Central memory CD8-positive, alpha-beta T cell (primary cell): Measurements from ENCODE around the gene SORBS1.

Experiments used
- ATAC-seq: fragments of 150-1000 bp; cut with Tn5 transposase; replicated peaks from 2 replicates; pipeline ENCODE4 v1.10.0; 2022; ENCODE audit warnings: mild to moderate bottlenecking, moderate FRiP score, moderate number of reproducible peaks; ENCODE audit not compliant: poor library complexity, severe bottlenecking; ENCODE audit errors: extremely low read depth
- DNase-seq, 2 donors: peaks; one replicate each; pipeline ENCODE4 v3.0.0; 2021; ENCODE audit warnings: low spot score in 2 of 2
- H3K27ac Mint-ChIP-seq: one replicate; pipeline ENCODE4 v1.8.0; 2022; ENCODE audit warnings: low read depth, mild to moderate bottlenecking, moderate library complexity, mixed read lengths
- H3K27me3 Mint-ChIP-seq: one replicate; pipeline ENCODE4 v1.8.0; 2022; ENCODE audit warnings: mixed read lengths
- H3K36me3 Mint-ChIP-seq: one replicate; pipeline ENCODE4 v1.8.0; 2022; ENCODE audit warnings: mild to moderate bottlenecking, moderate library complexity, mixed read lengths; ENCODE audit not compliant: insufficient read depth
- H3K4me1 Mint-ChIP-seq: one replicate; pipeline ENCODE4 v1.8.0; 2022; ENCODE audit warnings: mixed read lengths
- H3K4me3 Mint-ChIP-seq: one replicate; pipeline ENCODE4 v1.8.0; 2022; ENCODE audit warnings: mild to moderate bottlenecking, moderate library complexity, mixed read lengths
- H3K9me3 Mint-ChIP-seq: one replicate; pipeline ENCODE4 v1.8.0; 2022; ENCODE audit warnings: mixed read lengths

The SORBS1 gene

GRCh38 chr10:95560278-95561176 lies 644 bp downstream of the SORBS1 start:
- peak; percentile 19 to 23 for DNase-seq
- peaks cover 18% of the 10 kb centered on the region for H3K27me3 Mint-ChIP-seq
- peak overlapping the region; percentile 98 for H3K4me3 Mint-ChIP-seq
- peaks cover 6% of the 10 kb centered on the region for H3K36me3 Mint-ChIP-seq
- ATAC-seq, result peak; percentile 58
- no peaks in the 10 kb centered on the region for H3K9me3 Mint-ChIP-seq
- H3K4me1 Mint-ChIP-seq, result peaks cover 15% of the 10 kb centered on the region
- H3K27ac Mint-ChIP-seq, result peak overlapping the region; percentile 78

GRCh38 chr10:95559896-95560277 lies 1.3 kb downstream of the SORBS1 start:
- Mint-ChIP-seq H3K9me3 (no peaks in the 10 kb centered on the region), H3K4me1 (peaks cover 15% of the 10 kb centered on the region), H3K27ac (no peak overlapping the region)

GRCh38 chr10:95559471-95559870 lies 1.7 kb downstream of the SORBS1 start:
- Mint-ChIP-seq H3K27ac (no peak overlapping the region), H3K9me3 (no peaks in the 10 kb centered on the region), H3K36me3 (peaks cover 8% of the 10 kb centered on the region), H3K4me1 (peaks cover 15% of the 10 kb centered on the region), H3K27me3 (peaks cover 18% of the 10 kb centered on the region), H3K4me3 (peak overlapping the region; percentile 98)
- no peak for DNase-seq
- ATAC-seq, result no peak

More at GRCh38 chr10:95559896-95560277, 1.3 kb downstream of the SORBS1 start:
- peaks cover 8% of the 10 kb centered on the region for H3K36me3 Mint-ChIP-seq
- ATAC-seq, result no peak
- peak overlapping the region; percentile 98 for H3K4me3 Mint-ChIP-seq
- DNase-seq, result no peak
- peaks cover 18% of the 10 kb centered on the region for H3K27me3 Mint-ChIP-seq

- no peak for DNase-seq
- Mint-ChIP-seq H3K27me3 (peaks cover 18% of the 10 kb centered on the region), H3K4me1 (peaks cover 15% of the 10 kb centered on the region), H3K36me3 (peaks cover 8% of the 10 kb centered on the region), H3K27ac (no peak overlapping the region), H3K4me3 (no peak overlapping the region), H3K9me3 (no peaks in the 10 kb centered on the region)
- ATAC-seq, result no peak
These were observed 2.4 kb downstream of the SORBS1 start for GRCh38 chr10:95558593-95559320.

- peaks cover 18% of the 10 kb centered on the region for H3K27me3 Mint-ChIP-seq
- DNase-seq (no peak), ATAC-seq (no peak)
- no peak overlapping the region for H3K4me3 Mint-ChIP-seq
- no peaks in the 10 kb centered on the region for H3K9me3 Mint-ChIP-seq
- no peak overlapping the region for H3K27ac Mint-ChIP-seq
- peaks cover 15% of the 10 kb centered on the region for H3K4me1 Mint-ChIP-seq
- peaks cover 8% of the 10 kb centered on the region for H3K36me3 Mint-ChIP-seq
These were observed 4.0 kb downstream of the SORBS1 start for GRCh38 chr10:95556994-95557767.

- Mint-ChIP-seq H3K27me3 (peaks cover 31% of the 10 kb centered on the region), H3K36me3 (peaks cover 4% of the 10 kb centered on the region), H3K9me3 (no peaks in the 10 kb centered on the region), H3K27ac (no peak overlapping the region), H3K4me1 (no peaks in the 10 kb centered on the region), H3K4me3 (no peak overlapping the region)
- DNase-seq (no peak), ATAC-seq (no peak)
These were observed 7.5 kb downstream of the SORBS1 start for GRCh38 chr10:95553674-95554073.

- H3K27ac Mint-ChIP-seq, result no peak overlapping the region
- no peak overlapping the region for H3K4me3 Mint-ChIP-seq
- peaks cover 24% of the 10 kb centered on the region for H3K27me3 Mint-ChIP-seq
- H3K36me3 Mint-ChIP-seq, result peaks cover 2% of the 10 kb centered on the region
- H3K9me3 Mint-ChIP-seq, result no peaks in the 10 kb centered on the region
- no peaks in the 10 kb centered on the region for H3K4me1 Mint-ChIP-seq
- ATAC-seq, result no peak
- no peak for DNase-seq
These were observed 8.4 kb downstream of the SORBS1 start for GRCh38 chr10:95552679-95553342.

GRCh38 chr10:95550073-95550672 lies 11.0 kb downstream of the SORBS1 start:
- ATAC-seq, result no peak

GRCh38 chr10:95547791-95548435 lies 13.3 kb downstream of the SORBS1 start:
- H3K9me3 Mint-ChIP-seq, result no peaks in the 10 kb centered on the region
- no peak for DNase-seq
- no peaks in the 10 kb centered on the region for H3K36me3 Mint-ChIP-seq
- H3K4me1 Mint-ChIP-seq, result no peaks in the 10 kb centered on the region
- H3K27ac Mint-ChIP-seq, result no peak overlapping the region
- H3K4me3 Mint-ChIP-seq, result no peak overlapping the region
- H3K27me3 Mint-ChIP-seq, result peaks cover 26% of the 10 kb centered on the region
- ATAC-seq, result no peak

More at GRCh38 chr10:95550073-95550672, 11.0 kb downstream of the SORBS1 start:
- no peaks in the 10 kb centered on the region for H3K4me1 Mint-ChIP-seq
- no peaks in the 10 kb centered on the region for H3K36me3 Mint-ChIP-seq
- no peaks in the 10 kb centered on the region for H3K9me3 Mint-ChIP-seq
- DNase-seq, result no peak
- H3K27ac Mint-ChIP-seq, result no peak overlapping the region
- peaks cover 24% of the 10 kb centered on the region for H3K27me3 Mint-ChIP-seq
- no peak overlapping the region for H3K4me3 Mint-ChIP-seq

GRCh38 chr10:95547197-95547596 lies 14.0 kb downstream of the SORBS1 start:
- no peak for DNase-seq
- no peak for ATAC-seq
- Mint-ChIP-seq H3K4me1 (no peaks in the 10 kb centered on the region), H3K9me3 (no peaks in the 10 kb centered on the region), H3K4me3 (no peak overlapping the region), H3K27ac (no peak overlapping the region), H3K27me3 (peaks cover 33% of the 10 kb centered on the region), H3K36me3 (no peaks in the 10 kb centered on the region)

- no peaks in the 10 kb centered on the region for H3K36me3 Mint-ChIP-seq
- no peaks in the 10 kb centered on the region for H3K4me1 Mint-ChIP-seq
- ATAC-seq (no peak), DNase-seq (no peak)
- no peaks in the 10 kb centered on the region for H3K9me3 Mint-ChIP-seq
- no peak overlapping the region for H3K4me3 Mint-ChIP-seq
- no peak overlapping the region for H3K27ac Mint-ChIP-seq
- peaks cover 40% of the 10 kb centered on the region for H3K27me3 Mint-ChIP-seq
These were observed 15.2 kb downstream of the SORBS1 start for GRCh38 chr10:95545981-95546380.
